Measurements from ENCODE around the gene EEIG2.

The EEIG2 gene

GRCh38 chr1:108600504-108600903, 40.6 kb downstream of the EEIG2 start:
- TF ChIP-seq, protein P1, sequence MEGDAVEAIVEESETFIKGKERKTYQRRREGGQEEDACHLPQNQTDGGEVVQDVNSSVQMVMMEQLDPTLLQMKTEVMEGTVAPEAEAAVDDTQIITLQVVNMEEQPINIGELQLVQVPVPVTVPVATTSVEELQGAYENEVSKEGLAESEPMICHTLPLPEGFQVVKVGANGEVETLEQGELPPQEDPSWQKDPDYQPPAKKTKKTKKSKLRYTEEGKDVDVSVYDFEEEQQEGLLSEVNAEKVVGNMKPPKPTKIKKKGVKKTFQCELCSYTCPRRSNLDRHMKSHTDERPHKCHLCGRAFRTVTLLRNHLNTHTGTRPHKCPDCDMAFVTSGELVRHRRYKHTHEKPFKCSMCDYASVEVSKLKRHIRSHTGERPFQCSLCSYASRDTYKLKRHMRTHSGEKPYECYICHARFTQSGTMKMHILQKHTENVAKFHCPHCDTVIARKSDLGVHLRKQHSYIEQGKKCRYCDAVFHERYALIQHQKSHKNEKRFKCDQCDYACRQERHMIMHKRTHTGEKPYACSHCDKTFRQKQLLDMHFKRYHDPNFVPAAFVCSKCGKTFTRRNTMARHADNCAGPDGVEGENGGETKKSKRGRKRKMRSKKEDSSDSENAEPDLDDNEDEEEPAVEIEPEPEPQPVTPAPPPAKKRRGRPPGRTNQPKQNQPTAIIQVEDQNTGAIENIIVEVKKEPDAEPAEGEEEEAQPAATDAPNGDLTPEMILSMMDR (IDR thresholded peaks at IDR 0.05; ENCODE audit: low read depth, low read length), result no peak
- no peaks in the 10 kb centered on the region; the same call in 1 of the 2 replicates for H3K36me3 ChIP-seq
- no peak overlapping the region for H3K4me3 ChIP-seq (ENCODE audit: low read depth, low read length)
- H3K9me3 ChIP-seq (ENCODE audit: severe bottlenecking), result no peaks in the 10 kb centered on the region
- no peak for DNase-seq
- no peak overlapping the region for H3K27ac ChIP-seq
- H3K27me3 ChIP-seq (ENCODE audit: insufficient read depth, low read depth, severe bottlenecking), result no peaks in the 10 kb centered on the region

- TF ChIP-seq, protein P1 (IDR thresholded peaks at IDR 0.05; ENCODE audit: low read depth, low read length), result no peak
- H3K27ac ChIP-seq, result no peak overlapping the region
- no peaks in the 10 kb centered on the region for H3K27me3 ChIP-seq (ENCODE audit: insufficient read depth, low read depth, severe bottlenecking)
- no peak for DNase-seq
- no peak overlapping the region for H3K4me3 ChIP-seq (ENCODE audit: low read depth, low read length)
- H3K9me3 ChIP-seq (ENCODE audit: severe bottlenecking), result no peaks in the 10 kb centered on the region
- no peaks in the 10 kb centered on the region; the same call in 1 of the 2 replicates for H3K36me3 ChIP-seq
Observed at GRCh38 chr1:108601708-108602410, 42.0 kb downstream of the EEIG2 start.

GRCh38 chr1:108605633-108606032, 45.7 kb downstream of the EEIG2 start:
- no peaks in the 10 kb centered on the region for H3K27me3 ChIP-seq (ENCODE audit: insufficient read depth, low read depth, severe bottlenecking)
- no peak for DNase-seq
- H3K9me3 ChIP-seq (ENCODE audit: severe bottlenecking), result no peaks in the 10 kb centered on the region
- TF ChIP-seq, protein P1 (IDR thresholded peaks at IDR 0.05; ENCODE audit: low read depth, low read length), result no peak
- no peak overlapping the region for H3K4me3 ChIP-seq (ENCODE audit: low read depth, low read length)
- no peaks in the 10 kb centered on the region; the same call in 1 of the 2 replicates for H3K36me3 ChIP-seq
- H3K27ac ChIP-seq, result no peak overlapping the region

DNA sequence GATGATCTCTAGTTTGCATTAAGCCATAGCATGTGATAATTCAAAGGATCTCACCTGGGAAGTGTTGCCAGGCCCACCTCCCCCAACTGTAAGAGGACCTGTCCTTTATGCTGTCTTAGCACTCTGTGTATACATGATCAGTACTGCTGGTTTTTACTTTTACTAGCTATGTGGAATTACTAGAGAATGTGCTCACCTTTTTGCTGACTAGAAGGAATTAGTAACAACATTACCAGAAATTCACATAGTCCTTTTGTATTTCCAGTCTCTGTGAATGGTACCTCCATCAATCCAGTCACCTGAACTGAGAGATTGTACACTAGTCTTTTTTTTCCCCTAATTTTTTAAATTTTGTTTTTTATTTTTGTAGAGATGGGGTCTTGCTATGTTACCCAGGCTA, 46.6 kb downstream of the EEIG2 start:
- no peak overlapping the region for H3K27ac ChIP-seq
- H3K27me3 ChIP-seq (ENCODE audit: insufficient read depth, low read depth, severe bottlenecking), result no peaks in the 10 kb centered on the region
- no peaks in the 10 kb centered on the region; the same call in 1 of the 2 replicates for H3K36me3 ChIP-seq
- H3K9me3 ChIP-seq (ENCODE audit: severe bottlenecking), result no peaks in the 10 kb centered on the region
- TF ChIP-seq, protein P1 (IDR thresholded peaks at IDR 0.05; ENCODE audit: low read depth, low read length), result no peak
- DNase-seq, result no peak
- H3K4me3 ChIP-seq (ENCODE audit: low read depth, low read length), result no peak overlapping the region

- Histone ChIP-seq H3K27ac (no peak overlapping the region), H3K36me3 (peaks cover 5% of the 10 kb centered on the region), H3K4me3 (ENCODE audit: low read depth, low read length) (no peak overlapping the region), H3K27me3 (ENCODE audit: insufficient read depth, low read depth, severe bottlenecking) (no peaks in the 10 kb centered on the region), H3K9me3 (ENCODE audit: severe bottlenecking) (no peaks in the 10 kb centered on the region)
- TF ChIP-seq, protein P1 (IDR thresholded peaks at IDR 0.05; ENCODE audit: low read depth, low read length), result no peak
- no peak for DNase-seq
Observed at GRCh38 chr1:108609483-108610049, 49.7 kb downstream of the EEIG2 start.

Data from WERI-Rb-1 (cell line).